Neural cell (in vitro differentiated cells): ENCODE results near the gene MCTP2. TPM values are rescaled to one million over a fixed set of nuclear protein-coding genes. Genes with fewer than 3 reads are reported as not detected.

ENCODE experiments used
- H2AFZ ChIP-seq: fragments of 200-600, 300-800 bp; sonication (generic), shearing (Covaris generic); 2 replicates; pipeline ENCODE4 v1.6.0; 2014; ENCODE audit warnings: low read depth, mild to moderate bottlenecking, antibody characterized with exemption, low read length, moderate library complexity
- H3F3A ChIP-seq: fragments of 200-600 bp; shearing (Covaris generic); 2 replicates; pipeline ENCODE4 v1.6.1; 2016; ENCODE audit warnings: mild to moderate bottlenecking, moderate library complexity, mixed read lengths, antibody characterized with exemption, low read length; ENCODE audit not compliant: insufficient read depth, poor library complexity, severe bottlenecking
- H3K27ac ChIP-seq: fragments of 200-600, 300-800 bp; sonication (generic), shearing (Covaris generic); 2 replicates; pipeline ENCODE4 v1.5.1; 2014; ENCODE audit warnings: mild to moderate bottlenecking, low read length, moderate library complexity
- H3K27me3 ChIP-seq: fragments of 300-800, 200-600 bp; sonication (generic), shearing (Covaris generic); 2 replicates; pipeline ENCODE4 v1.6.0; 2014; ENCODE audit warnings: mild to moderate bottlenecking, low read depth, low read length, moderate library complexity; ENCODE audit not compliant: insufficient read depth
- H3K36me3 ChIP-seq: fragments of 300-800, 200-600 bp; sonication (generic), shearing (Covaris generic); 2 replicates; pipeline ENCODE4 v1.5.1; 2014; ENCODE audit warnings: mild to moderate bottlenecking, antibody characterized with exemption, low read length, moderate library complexity; ENCODE audit not compliant: insufficient read depth
- H3K4me2 ChIP-seq: fragments of 300-800, 200-600 bp; sonication (generic), shearing (Covaris generic); 2 replicates; pipeline ENCODE4 v1.6.0; 2014; ENCODE audit warnings: mild to moderate bottlenecking, low read length
- H3K4me3 ChIP-seq: fragments of 300-800, 200-600 bp; sonication (generic), shearing (Covaris generic); 2 replicates; pipeline ENCODE4 v1.5.1; 2014; ENCODE audit warnings: mild to moderate bottlenecking, low read length, moderate library complexity
- H3K79me2 ChIP-seq: fragments of 200-600 bp; shearing (Covaris generic); replicated peaks from 2 replicates; pipeline ENCODE4 v1.6.0; 2014; ENCODE audit warnings: mild to moderate bottlenecking, low read length, moderate library complexity; ENCODE audit not compliant: insufficient read depth
- H3K9ac ChIP-seq: fragments of 300-800, 200-600 bp; sonication (generic), shearing (Covaris generic); 2 replicates; pipeline ENCODE4 v1.6.1; 2016; ENCODE audit warnings: mild to moderate bottlenecking, low read length, mixed read lengths
- H3K9me2 ChIP-seq: fragments of 200-600 bp; shearing (Covaris generic); 2 replicates; pipeline ENCODE4 v1.6.1; 2016; ENCODE audit warnings: mild to moderate bottlenecking, low read length, mixed read lengths; ENCODE audit not compliant: insufficient read depth
- H3K9me3 ChIP-seq: fragments of 200-600, 300-800 bp; sonication (generic), shearing (Covaris generic); 2 replicates; pipeline ENCODE4 v1.6.1; 2016; ENCODE audit warnings: mild to moderate bottlenecking, mixed run types, low read length, moderate library complexity, mixed read lengths
- H4K20me1 ChIP-seq: fragments of 200-600 bp; shearing (Covaris generic); 2 replicates; pipeline ENCODE4 v1.6.1; 2016; ENCODE audit warnings: mild to moderate bottlenecking, mixed run types; ENCODE audit not compliant: insufficient read depth
- EZH2 ChIP-seq: fragments of 200-600, 300-800 bp; shearing (Covaris generic), sonication (generic); IDR thresholded peaks from 2 replicates; pipeline ENCODE4 v1.6.1; 2014; ENCODE audit warnings: antibody characterized with exemption, low read length, borderline replicate concordance, mild to moderate bottlenecking; ENCODE audit not compliant: insufficient read depth, poor library complexity, severe bottlenecking
- MXI1 ChIP-seq: fragments of 450-650 bp; conservative IDR thresholded peaks from 2 replicates; pipeline ENCODE4 v1.6.1; 2014; ENCODE audit warnings: antibody characterized with exemption, mild to moderate bottlenecking; ENCODE audit not compliant: poor library complexity, severe bottlenecking
- POLR2AphosphoS5 ChIP-seq: IDR thresholded peaks from 2 replicates; pipeline ENCODE4 v1.6.1; 2012
- RAD21 ChIP-seq: fragments of 450-650 bp; conservative IDR thresholded peaks from 2 replicates; pipeline ENCODE4 v1.6.1; 2014; ENCODE audit warnings: antibody characterized with exemption, mild to moderate bottlenecking, moderate library complexity
- SMC3 ChIP-seq: fragments of 450-650 bp; conservative IDR thresholded peaks from 2 replicates; pipeline ENCODE4 v1.6.1; 2014; ENCODE audit warnings: antibody characterized with exemption, mild to moderate bottlenecking, moderate library complexity; ENCODE audit not compliant: poor library complexity
- TAF1 ChIP-seq: IDR thresholded peaks from 2 replicates; pipeline ENCODE4 v1.6.1; 2012; ENCODE audit warnings: low read depth
- polyA plus RNA-seq: library from polyadenylated mRNA; depleted of rRNA; stranded (reverse); fragments of >200 nt; gene quantifications from 2 replicates; pipeline ENCODE4 v1.2.3, GENCODE V29; 2014
- TF ChIP-seq, protein P1 (sequence below): IDR thresholded peaks from 2 replicates; pipeline ENCODE4 v1.6.1; 2012; ENCODE audit warnings: borderline replicate concordance
- TF ChIP-seq, protein P2 (sequence below): fragments of 450-650 bp; IDR thresholded peaks from 2 replicates; pipeline ENCODE4 v1.5.1; 2014; ENCODE audit warnings: antibody characterized with exemption, mild to moderate bottlenecking, moderate library complexity; ENCODE audit not compliant: poor library complexity, severe bottlenecking

The MCTP2 gene
- polyA plus RNA-seq, 1 donor from 2014 or later = not detected

- no peaks in the 10 kb centered on the region for H3K79me2 ChIP-seq
- no peak overlapping the region for H2AFZ ChIP-seq
- H3K9me2 ChIP-seq = no peaks in the 10 kb centered on the region
- H3K4me2 ChIP-seq = no peak overlapping the region
- no peaks in the 10 kb centered on the region for H3K36me3 ChIP-seq
- no peak overlapping the region for H3K9ac ChIP-seq
- H3K27me3 ChIP-seq = peaks cover 5% of the 10 kb centered on the region
- H3K4me3 ChIP-seq = no peak overlapping the region
- H3F3A ChIP-seq = no peaks in the 10 kb centered on the region
- peaks cover 5% of the 10 kb centered on the region for H3K9me3 ChIP-seq
- no peak overlapping the region for H3K27ac ChIP-seq
- no peak for TF ChIP-seq RAD21
- no peak for TF ChIP-seq MXI1
- no peak for TF ChIP-seq EZH2
- TF ChIP-seq, protein P1, sequence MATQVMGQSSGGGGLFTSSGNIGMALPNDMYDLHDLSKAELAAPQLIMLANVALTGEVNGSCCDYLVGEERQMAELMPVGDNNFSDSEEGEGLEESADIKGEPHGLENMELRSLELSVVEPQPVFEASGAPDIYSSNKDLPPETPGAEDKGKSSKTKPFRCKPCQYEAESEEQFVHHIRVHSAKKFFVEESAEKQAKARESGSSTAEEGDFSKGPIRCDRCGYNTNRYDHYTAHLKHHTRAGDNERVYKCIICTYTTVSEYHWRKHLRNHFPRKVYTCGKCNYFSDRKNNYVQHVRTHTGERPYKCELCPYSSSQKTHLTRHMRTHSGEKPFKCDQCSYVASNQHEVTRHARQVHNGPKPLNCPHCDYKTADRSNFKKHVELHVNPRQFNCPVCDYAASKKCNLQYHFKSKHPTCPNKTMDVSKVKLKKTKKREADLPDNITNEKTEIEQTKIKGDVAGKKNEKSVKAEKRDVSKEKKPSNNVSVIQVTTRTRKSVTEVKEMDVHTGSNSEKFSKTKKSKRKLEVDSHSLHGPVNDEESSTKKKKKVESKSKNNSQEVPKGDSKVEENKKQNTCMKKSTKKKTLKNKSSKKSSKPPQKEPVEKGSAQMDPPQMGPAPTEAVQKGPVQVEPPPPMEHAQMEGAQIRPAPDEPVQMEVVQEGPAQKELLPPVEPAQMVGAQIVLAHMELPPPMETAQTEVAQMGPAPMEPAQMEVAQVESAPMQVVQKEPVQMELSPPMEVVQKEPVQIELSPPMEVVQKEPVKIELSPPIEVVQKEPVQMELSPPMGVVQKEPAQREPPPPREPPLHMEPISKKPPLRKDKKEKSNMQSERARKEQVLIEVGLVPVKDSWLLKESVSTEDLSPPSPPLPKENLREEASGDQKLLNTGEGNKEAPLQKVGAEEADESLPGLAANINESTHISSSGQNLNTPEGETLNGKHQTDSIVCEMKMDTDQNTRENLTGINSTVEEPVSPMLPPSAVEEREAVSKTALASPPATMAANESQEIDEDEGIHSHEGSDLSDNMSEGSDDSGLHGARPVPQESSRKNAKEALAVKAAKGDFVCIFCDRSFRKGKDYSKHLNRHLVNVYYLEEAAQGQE = no peak
- no peak for TF ChIP-seq POLR2AphosphoS5
- TF ChIP-seq TAF1 = no peak
- no peak for TF ChIP-seq SMC3
- no peaks in the 10 kb centered on the region for H4K20me1 ChIP-seq
These were observed 185.5 kb downstream of the MCTP2 start for GRCh38 chr15:94416820-94417219.

DNA sequence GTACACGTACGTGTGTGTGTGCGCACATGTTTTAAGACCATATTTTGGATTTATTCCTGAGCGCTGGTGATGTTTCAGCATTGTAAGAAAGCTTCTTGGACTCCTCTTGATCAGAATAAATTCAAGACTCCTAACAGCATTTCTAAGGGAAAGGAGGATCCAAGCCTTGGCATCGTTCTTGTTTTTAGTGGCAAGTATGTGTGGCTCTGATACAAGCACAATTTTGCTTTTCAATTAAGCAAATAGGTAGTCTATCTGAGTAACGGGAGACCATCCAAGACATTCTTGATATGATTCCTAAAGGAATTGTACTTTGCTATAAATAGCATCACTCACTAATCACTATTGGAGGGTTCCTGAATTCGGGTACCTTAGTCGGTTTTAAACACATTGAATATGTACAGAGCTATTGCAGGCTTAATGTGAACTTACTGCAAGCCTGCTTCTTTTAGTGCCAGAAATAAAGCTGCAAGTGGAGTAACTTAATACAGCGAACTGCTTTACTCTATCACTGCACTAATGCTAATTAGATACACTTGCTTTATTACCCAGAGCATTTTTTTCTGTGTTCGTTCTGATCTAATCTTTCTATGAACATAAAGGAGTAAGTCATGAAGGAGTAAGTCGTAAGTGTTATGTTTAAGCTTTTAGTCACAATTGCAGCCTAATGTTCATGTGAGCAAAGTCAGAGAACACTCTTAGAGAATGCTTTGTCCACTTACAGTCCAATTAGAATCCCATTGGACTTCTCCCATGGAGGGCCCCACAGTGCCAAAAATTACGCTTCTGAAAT lies 186.3 kb downstream of the MCTP2 start:
- Histone ChIP-seq H3K9me2 (no peaks in the 10 kb centered on the region), H3F3A (no peaks in the 10 kb centered on the region), H3K79me2 (no peaks in the 10 kb centered on the region), H3K36me3 (no peaks in the 10 kb centered on the region), H3K9ac (no peak overlapping the region), H3K4me2 (no peak overlapping the region), H3K27me3 (peaks cover 5% of the 10 kb centered on the region), H3K9me3 (peaks cover 5% of the 10 kb centered on the region), H3K4me3 (no peak overlapping the region), H3K27ac (no peak overlapping the region), H2AFZ (no peak overlapping the region), H4K20me1 (no peaks in the 10 kb centered on the region)
- no peak for TF ChIP-seq RAD21
- no peak for TF ChIP-seq SMC3
- TF ChIP-seq EZH2 = no peak
- peak; percentile 21 for TF ChIP-seq POLR2AphosphoS5
- TF ChIP-seq, protein P1 = no peak
- TF ChIP-seq, protein P2, sequence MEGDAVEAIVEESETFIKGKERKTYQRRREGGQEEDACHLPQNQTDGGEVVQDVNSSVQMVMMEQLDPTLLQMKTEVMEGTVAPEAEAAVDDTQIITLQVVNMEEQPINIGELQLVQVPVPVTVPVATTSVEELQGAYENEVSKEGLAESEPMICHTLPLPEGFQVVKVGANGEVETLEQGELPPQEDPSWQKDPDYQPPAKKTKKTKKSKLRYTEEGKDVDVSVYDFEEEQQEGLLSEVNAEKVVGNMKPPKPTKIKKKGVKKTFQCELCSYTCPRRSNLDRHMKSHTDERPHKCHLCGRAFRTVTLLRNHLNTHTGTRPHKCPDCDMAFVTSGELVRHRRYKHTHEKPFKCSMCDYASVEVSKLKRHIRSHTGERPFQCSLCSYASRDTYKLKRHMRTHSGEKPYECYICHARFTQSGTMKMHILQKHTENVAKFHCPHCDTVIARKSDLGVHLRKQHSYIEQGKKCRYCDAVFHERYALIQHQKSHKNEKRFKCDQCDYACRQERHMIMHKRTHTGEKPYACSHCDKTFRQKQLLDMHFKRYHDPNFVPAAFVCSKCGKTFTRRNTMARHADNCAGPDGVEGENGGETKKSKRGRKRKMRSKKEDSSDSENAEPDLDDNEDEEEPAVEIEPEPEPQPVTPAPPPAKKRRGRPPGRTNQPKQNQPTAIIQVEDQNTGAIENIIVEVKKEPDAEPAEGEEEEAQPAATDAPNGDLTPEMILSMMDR = no peak
- no peak for TF ChIP-seq MXI1
